HepG2 (cell line): ENCODE results near the gene ZBTB46. TPM values are rescaled to one million over a fixed set of nuclear protein-coding genes. Genes with fewer than 3 reads are reported as not detected.

Experiments
- CHD2 ChIP-seq: IDR thresholded peaks from 2 replicates; pipeline ENCODE4 v1.6.1; 2011; ENCODE audit warnings: low read depth, low read length, improper control_type of control experiment
- FOXC1 ChIP-seq: sonication (generic); formaldehyde crosslinking; IDR thresholded peaks from 2 replicates; pipeline ENCODE4 v1.8.0; 2022; ENCODE audit warnings: mild to moderate bottlenecking, missing genetic modification reagents, borderline replicate concordance
- GABPA ChIP-seq, 2 experiments: IDR thresholded peaks; 2 replicates each; pipeline ENCODE4 v1.6.1; 2011 to 2016; ENCODE audit warnings: low read depth in 2 of 2, low read length in 1 of 2, missing biosample characterization in 1 of 2, missing genetic modification characterization in 1 of 2
- PRDM10 ChIP-seq: sonication (generic); formaldehyde crosslinking; IDR thresholded peaks from 2 replicates; pipeline ENCODE4 v1.4.0; 2020; ENCODE audit warnings: low read depth, missing genetic modification reagents
- PRPF4 ChIP-seq: fragments of 200-400 bp; formaldehyde crosslinking; IDR thresholded peaks from 2 replicates; pipeline ENCODE4 v1.6.1; 2016; ENCODE audit warnings: low read length, low read depth; ENCODE audit not compliant: poor library complexity, severe bottlenecking
- SRSF1 ChIP-seq: fragments of 200-400 bp; formaldehyde crosslinking; optimal IDR thresholded peaks from 2 replicates; pipeline ENCODE3; 2017; ENCODE audit warnings: mild to moderate bottlenecking, low read depth, low read length, moderate library complexity
- U2AF1 ChIP-seq: fragments of 200-400 bp; formaldehyde crosslinking; optimal IDR thresholded peaks from 2 replicates; pipeline ENCODE3; 2017; ENCODE audit warnings: mild to moderate bottlenecking, low read depth, low read length
- ZBTB2 ChIP-seq: sonication (generic); formaldehyde crosslinking; IDR thresholded peaks from 2 replicates; pipeline ENCODE4 v1.8.0; 2022; ENCODE audit warnings: low read depth, missing genetic modification reagents
- ZBTB4 ChIP-seq: sonication (generic); formaldehyde crosslinking; IDR thresholded peaks from 2 replicates; pipeline ENCODE4 v1.4.0; 2020; ENCODE audit warnings: missing genetic modification reagents, mild to moderate bottlenecking, borderline replicate concordance
- ZFY ChIP-seq: sonication (generic); formaldehyde crosslinking; IDR thresholded peaks from 2 replicates; pipeline ENCODE4 v1.4.0; 2020; ENCODE audit warnings: missing genetic modification reagents
- ZHX1 ChIP-seq: sonication (generic); formaldehyde crosslinking; IDR thresholded peaks from 2 replicates; pipeline ENCODE4 v1.8.1; 2022; ENCODE audit warnings: low read depth, mild to moderate bottlenecking, missing genetic modification reagents
- polyA plus RNA-seq, 8 experiments: library from polyadenylated mRNA; depleted of rRNA in 3 of 8; stranded (reverse) in 7 of 8; unstranded in 1 of 8; fragments of >200 nt; fragmentation: Illumina TruSeq in 4 of 8; extraction: Trizol in 4 of 8; gene quantifications; 2 replicates each; pipeline versions ENCODE4 v1.2.1 to v1.2.3, GENCODE V29; 2011 to 2016; ENCODE audit warnings: low read depth in 4 of 8, missing spikeins in 1 of 8, mixed read lengths in 1 of 8; ENCODE audit not compliant: insufficient read depth in 1 of 8
- total RNA-seq, 5 experiments: library from RNA; depleted of rRNA; stranded (reverse); fragments of >200 nt; fragmentation: Illumina TruSeq; extraction: Trizol; gene quantifications; 2 replicates each; pipeline ENCODE4 v1.2.3, GENCODE V29; 2016; ENCODE audit warnings: low read depth in 1 of 5

The ZBTB46 gene
- total and polyA plus RNA-seq, 2 of the 13 experiments (the other 11 are each of a cell fraction or from before 2014, with no cell fraction given), result 1.6 to 13.5 TPM

- TF ChIP-seq ZBTB2 (no peak), FOXC1 (CRISPR knock-in tag) (no peak), PRPF4 (no peak), ZHX1 (CRISPR knock-in tag) (peak; percentile 66; the same call in 1 of the 2 replicates), GABPA (IDR thresholded peaks at IDR 0.05; ENCODE audit: low read depth, low read length) (no peak), GABPA (CRISPR knock-in tag; IDR thresholded peaks at IDR 0.05; ENCODE audit: low read depth) (no peak), ZBTB4 (0 out of 2 replicates have a peak, but pooled peaks have one; percentile 38), ZFY (CRISPR knock-in tag) (0 out of 2 replicates have a peak, but pooled peaks have one; percentile 87), SRSF1 (no peak), CHD2 (no peak), PRDM10 (CRISPR knock-in tag) (no peak), U2AF1 (peak; percentile 28)
Observed at GRCh38 chr20:63863021-63863797, 32.1 kb upstream of the ZBTB46 start (continued).
